NCI-H146 treated with DMSO at 0.1 percent for 48 hours (cell line): ENCODE results near the gene DPP10.

Experiments used
- DNase-seq: peaks from one replicate; lab custom pipeline; 2025; ENCODE audit not compliant: unreplicated experiment; lab: John Stamatoyannopoulos, UW

DPP10 gene

DNA sequence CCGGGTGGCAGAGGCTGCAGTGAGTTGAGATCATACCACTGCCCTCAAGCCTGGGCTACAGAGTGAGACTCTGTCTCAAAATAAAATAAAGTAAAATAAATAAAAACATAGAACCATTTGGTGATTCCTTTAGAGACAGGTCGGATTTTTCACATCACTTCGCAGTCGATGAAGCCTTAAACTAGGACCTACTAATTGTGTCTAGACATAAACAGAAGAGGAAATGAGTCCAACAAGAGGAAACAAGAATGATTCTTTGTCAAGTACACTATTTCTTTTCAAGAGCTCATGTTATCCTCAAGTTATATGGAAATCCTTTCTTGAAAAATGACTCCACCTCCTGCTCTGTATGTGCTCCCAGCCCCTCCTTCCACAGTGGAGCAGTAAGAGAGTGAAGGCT, 758.9 kb downstream of the DPP10 start:
- DNase-seq, result no peak

- no peak for DNase-seq
These were observed 766.2 kb downstream of the DPP10 start for GRCh38 chr2:115208493-115209164.

DNA sequence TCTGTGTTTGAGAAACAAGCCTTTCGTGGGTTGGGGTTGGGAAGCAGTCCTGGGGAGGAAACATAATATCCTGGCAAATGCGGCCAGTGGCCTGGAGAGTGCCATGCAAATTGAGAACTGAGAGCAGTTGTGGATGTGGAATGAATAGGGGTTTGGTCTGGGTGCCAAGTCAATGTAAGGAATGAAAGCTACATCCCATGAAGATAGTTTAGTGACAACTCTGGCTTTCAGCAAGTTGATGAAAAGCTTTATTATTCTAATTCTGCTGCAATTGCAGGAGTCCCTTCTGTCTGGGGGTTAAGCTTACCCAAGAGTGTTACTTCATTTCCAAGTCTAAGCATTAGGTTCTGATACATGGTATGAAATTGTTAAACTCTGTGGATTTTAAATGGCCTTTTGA, 771.6 kb downstream of the DPP10 start:
- no peak for DNase-seq

GRCh38 chr2:115219296-115219695, 776.9 kb downstream of the DPP10 start:
- no peak for DNase-seq

- no peak for DNase-seq
These were observed 791.7 kb downstream of the DPP10 start for GRCh38 chr2:115234186-115234585.

DNA sequence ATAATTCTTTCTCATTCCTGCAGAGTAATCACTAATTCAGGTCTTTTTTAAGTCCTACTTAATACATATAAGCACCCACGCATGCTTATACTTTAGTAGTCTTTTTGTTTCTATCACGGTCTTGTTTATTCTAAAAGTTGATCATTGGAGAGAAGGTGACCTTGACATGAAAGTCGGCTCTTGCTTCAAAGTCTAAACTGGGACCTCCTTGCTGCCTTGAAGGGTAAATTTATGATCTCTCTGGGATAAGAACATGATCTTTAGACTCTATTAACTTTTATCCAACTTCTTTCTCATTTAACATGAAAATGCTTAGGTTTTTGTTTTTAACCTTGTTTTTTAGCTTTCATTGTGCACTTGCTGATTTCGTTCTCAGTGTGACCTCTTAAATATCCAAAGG, 792.3 kb downstream of the DPP10 start:
- DNase-seq, result no peak

- DNase-seq, result no peak
These were observed 805.6 kb downstream of the DPP10 start for GRCh38 chr2:115248066-115248465.

DNA sequence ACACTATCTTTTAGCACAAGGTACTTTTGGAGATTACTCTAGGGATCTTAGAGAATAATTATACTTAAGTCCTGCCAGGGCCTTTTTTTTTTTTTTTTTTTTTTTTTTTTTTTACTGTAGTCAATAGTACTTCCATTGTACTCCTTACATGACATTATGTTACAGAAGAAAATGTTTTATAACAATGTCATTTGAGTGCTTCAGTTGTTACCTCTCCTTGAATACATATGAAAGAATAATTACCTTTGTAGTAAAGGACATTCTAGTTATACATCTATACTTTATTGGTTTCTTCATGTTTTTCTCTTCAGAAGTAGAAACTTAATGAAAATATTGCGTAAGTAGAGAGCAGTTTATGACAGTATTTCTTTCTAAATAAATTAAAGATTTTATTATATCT, 834.9 kb downstream of the DPP10 start:
- no peak for DNase-seq

DNA sequence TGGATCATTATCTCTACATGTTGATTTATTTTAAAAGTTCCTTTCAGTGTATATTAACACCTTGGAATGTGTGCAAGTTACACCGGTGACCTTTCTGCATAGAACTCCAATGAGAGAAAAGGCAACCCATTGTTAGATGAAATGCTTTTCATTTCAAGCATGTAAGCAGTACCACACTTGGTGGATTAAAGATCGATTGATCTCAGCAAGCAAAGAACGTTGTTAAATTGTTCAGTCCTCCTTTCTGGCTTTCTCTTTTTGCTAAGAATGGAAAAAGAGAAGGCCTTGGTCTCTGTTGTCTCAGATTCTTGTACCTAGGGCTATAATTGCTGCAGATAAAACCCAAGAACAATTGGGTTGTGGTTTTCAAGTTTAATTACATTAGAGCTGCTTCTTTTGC, 843.0 kb downstream of the DPP10 start:
- no peak for DNase-seq

DNA sequence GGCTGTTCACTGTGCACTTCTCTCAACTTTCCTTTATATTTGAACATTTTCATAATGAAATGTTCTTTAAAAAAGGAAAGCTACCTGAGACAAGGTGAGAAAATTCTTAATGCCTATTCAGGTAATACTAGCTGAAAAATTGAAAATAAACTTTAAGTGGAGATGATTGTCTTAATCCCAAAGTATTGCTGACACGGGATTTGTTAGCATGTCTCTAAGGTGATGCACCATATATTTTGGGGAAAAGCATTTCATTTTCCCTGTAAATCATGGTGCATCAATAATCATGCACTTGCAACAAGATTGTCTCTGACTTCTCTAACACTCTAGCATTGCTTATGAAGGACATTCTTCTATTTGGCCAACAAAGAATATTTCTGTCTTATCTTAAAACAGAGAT, 848.0 kb downstream of the DPP10 start:
- DNase-seq, result no peak

- DNase-seq, result no peak
These were observed 850.3 kb downstream of the DPP10 start for GRCh38 chr2:115292742-115293141.

- no peak for DNase-seq
These were observed 852.6 kb downstream of the DPP10 start for GRCh38 chr2:115294999-115295398.

GRCh38 chr2:115297056-115297455, 854.6 kb downstream of the DPP10 start:
- no peak for DNase-seq

- no peak for DNase-seq
These were observed 856.8 kb downstream of the DPP10 start for GRCh38 chr2:115299199-115299598.

DNA sequence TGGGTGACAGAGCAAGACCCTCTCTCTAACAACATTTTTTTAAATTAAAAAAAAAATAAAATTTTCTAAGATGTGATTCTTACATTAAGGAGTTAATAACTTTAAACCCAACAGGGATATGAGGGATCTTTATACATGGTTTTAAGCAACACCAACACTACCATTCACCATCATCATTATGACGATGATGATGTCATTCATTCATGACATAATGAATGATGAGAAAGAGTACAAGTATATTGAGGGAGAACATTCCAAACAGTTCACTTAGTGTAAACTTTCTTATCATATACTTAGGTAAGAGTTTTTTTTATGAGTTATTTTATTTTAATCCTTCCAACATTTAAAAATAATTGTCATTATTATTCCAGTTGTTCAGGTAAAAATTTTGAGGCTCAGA, 863.3 kb downstream of the DPP10 start:
- DNase-seq, result no peak

- DNase-seq, result no peak
These were observed 871.7 kb downstream of the DPP10 start for GRCh38 chr2:115314119-115314518.

DNA sequence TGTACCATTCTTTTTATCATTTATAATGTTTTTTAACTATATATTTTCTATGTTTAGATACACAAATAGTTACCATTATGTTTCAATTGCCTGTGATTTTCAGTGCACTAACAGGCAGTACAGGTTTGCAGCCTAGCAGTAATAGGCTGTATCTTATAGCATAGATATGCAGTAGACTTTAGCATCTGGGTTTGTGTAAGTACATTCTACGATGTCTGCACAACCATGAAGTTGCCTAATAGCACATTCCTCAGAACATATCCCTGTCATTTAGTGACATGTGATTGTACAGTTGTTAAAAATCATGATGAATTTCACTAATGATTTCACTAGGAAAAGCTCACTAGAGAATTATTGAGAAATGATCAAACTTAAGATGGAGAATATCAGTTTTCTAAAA, 884.6 kb downstream of the DPP10 start:
- DNase-seq, result no peak

- DNase-seq, result no peak
These were observed 917.1 kb downstream of the DPP10 start for GRCh38 chr2:115359550-115359949.

DNA sequence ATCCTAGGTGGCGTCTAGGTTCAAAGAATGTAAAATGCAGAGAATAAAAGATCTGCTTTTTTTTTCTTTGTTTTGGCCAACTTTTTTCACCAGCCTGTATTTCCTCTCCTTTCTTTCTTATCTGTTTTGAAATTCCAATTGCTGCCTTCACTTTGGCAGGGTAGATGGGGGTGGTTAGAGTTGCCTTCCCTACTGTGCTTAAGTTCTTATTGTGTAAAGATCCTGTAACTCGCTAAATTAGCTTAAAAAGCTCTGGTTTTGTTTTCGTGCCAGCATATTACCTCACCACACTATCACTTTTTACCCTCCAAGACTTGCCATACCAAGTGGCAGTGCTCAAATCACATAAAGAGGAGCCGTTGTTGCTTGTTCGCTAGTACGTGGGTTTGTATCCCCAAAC, 921.7 kb downstream of the DPP10 start:
- DNase-seq, result no peak

GRCh38 chr2:115369400-115369799, 927.0 kb downstream of the DPP10 start:
- no peak for DNase-seq

DNA sequence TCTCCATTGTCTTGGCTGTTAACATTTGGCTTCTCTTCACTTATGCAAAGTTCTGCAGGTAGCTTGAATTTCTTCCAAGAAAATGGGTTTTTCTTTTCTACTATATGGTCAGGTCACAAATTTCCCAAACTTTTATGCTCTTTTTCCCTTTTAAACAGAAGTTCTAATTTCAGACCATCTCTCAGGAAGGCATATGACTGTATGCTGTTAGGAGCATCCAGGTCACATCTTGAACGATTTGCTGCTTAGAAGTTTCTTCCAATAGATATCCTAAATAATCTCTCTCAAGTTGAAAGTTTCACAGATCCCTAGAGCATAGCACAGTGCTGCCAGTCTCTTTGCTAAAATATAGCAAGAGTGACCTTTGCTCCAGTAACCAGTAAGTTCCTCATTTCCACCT, 932.5 kb downstream of the DPP10 start:
- DNase-seq, result no peak

DNA sequence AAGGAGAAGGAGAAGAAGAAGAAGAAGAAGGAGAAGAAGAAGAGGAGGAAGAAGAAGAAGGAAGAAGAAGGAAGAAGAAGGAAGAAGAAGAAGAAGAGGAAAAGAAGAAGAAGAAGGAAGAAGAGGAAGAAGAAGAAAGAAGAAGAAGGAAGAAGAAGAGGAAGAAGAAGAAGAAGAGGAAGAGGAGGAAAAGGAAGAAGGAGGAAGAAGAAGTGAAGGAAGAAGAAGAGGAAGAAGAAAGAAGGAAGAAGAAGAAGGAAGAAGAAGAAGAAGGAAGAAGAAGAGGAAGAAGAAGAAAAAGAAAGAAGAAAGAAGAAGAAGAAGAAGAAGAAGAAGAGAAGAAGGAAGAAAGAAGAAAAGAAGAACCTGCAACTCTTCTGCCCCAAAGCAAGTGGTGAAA, 942.0 kb downstream of the DPP10 start:
- no peak for DNase-seq

GRCh38 chr2:115386465-115386864, 944.0 kb downstream of the DPP10 start:
- DNase-seq, result no peak

GRCh38 chr2:115389024-115389423, 946.6 kb downstream of the DPP10 start:
- no peak for DNase-seq
